GM19467 (cell line): ENCODE measurements around the gene CEND1.
A peak's percentile ranks its signal among the peaks of the same experiment; 100 is the strongest.

ENCODE experiments used
- ATAC-seq: cut with Tn5 transposase; IDR thresholded peaks from one replicate; pipeline ENCODE4 v1.9.1; 2021; ENCODE audit warnings: mild to moderate bottlenecking, moderate library complexity; ENCODE audit not compliant: unreplicated experiment

The CEND1 gene

DNA sequence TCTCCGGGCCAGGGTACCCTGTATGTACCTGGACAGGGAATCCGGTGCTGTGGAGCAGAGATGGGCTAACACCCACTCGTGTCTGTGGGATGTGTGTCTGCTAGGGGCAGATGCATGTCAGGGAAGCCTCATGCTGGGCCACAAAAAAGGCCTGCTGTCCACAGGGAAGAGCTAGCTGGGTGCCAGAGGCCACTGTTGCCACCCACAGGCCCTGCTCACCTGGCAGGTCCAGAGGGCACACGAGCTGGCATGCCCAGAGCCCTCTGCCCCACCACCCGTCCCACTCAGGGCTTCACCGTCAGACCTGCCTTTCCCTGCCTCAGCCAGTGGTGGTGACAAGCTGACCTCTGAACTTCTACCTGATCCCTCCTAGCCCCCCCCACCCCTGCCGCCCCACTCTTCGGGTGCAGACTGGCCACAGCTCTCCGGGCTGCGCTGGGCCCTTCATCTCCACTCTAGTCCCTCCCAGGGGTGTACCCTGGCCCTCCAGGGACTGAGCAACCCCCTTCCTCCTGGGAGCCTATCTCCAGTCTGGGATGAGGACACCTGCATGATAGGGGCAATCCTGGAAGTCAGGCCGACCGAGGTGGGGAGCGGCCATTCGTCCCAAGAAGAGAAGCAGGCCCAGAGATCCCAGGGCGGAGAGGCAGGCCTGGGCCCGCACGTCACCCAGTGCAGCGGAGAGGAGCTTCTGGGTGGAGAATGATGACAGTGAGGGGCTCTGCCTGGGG, 6.8 kb upstream of the CEND1 start:
- no peak for ATAC-seq

DNA sequence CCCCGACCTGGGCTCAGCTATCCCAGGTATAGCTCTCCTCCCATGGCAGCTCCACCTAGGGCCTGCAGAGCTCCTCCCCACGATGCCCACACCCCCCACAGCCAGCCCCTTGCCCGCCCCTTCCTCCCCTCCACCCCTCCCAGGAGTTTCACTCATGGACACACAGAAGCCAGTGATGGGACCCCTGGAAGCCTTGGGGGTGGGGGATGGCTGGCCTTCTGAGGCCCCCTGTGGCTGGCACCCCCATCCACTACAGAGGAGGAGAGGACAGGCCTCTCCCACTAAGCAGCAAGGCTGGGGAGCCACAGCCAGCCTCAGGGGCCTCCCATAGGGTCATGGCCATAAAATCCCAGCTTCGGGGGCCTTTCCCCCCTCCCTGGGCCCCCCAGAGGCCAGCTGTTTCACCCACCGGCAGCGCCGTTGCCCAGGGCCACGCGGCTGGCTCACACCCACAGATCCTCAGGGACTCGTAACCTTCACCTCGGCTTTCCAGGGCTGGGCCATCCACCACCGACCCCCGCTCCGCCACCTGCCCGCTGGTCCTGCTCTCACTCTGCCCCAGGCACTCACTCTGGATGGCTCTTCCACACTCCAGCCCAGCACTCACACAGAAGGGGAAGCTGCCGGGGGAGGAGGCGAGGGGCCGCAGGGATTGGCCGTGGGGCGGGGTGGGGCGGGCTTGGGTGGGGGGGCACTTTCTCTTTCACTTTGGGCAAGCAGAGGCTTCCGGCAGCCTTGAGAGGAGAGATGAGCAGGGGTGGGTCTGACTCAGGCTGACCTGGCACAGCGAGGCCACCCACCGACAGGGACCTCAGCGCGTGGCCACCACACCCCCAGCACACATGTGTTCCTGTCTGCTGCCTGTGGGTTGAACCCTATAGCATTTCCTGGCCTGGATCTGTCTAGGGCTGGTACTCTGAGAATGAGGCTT, 6.0 kb upstream of the CEND1 start:
- ATAC-seq, result peak; percentile 35

GRCh38 chr11:794766-795633, 5.1 kb upstream of the CEND1 start:
- no peak for ATAC-seq

DNA sequence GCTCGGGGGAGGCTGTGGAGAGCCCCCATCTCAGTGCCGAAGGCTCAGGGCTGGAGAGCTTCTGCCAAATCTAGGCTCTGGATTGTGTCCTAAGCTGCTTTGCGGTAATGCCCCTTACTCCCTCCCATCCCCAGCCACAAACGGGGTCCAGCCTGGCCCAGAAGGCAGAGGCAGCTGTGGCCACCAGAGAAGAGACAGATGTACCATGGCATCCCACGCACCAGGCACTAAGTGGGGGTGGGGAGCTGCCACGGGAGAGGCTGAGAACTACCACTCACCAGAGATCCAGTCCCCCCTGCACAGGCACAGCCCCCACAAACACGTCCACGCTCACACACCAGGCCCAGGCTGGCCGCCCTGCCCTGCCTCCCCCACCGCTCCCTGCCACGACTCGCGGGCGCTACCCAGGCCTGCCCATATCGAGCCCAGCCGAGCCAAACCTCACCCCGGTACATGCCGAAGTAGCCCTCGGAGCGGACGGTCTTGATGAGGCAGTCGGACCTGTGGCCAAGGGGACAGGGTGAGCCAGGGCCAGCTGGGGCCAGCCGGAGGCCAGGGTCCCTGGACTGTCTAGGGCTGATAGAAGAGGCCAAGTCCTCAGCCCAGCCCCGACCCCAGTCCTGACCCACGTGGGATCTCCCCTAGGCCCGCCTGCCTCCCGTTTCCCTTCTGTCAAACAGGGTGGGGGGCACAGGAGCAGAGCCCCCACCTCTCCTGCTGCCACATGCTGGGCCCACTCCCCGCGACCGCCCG, 4.3 kb upstream of the CEND1 start:
- ATAC-seq, result no peak

- no peak for ATAC-seq
Measured at GRCh38 chr11:793556-793955, 3.7 kb upstream of the CEND1 start.

GRCh38 chr11:792873-793272, 3.0 kb upstream of the CEND1 start:
- no peak for ATAC-seq

DNA sequence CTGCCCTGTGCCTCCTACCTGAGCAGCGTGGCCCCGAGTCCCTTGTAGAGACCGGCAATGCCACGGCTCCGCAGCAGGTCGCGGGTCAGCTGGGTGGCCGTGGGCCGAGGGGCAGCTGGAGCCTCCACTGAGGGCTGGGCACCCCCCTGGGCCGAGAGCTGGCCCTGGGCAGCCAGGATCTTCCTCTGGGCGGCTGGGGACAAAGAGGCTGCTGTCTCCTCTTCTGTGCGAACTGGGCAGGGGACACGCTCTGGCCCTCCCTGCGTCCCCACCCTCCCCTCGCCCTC, 2.6 kb upstream of the CEND1 start:
- no peak for ATAC-seq

- ATAC-seq, result no peak
Measured at GRCh38 chr11:791658-792534, 2.0 kb upstream of the CEND1 start.

GRCh38 chr11:790721-791564, 1.1 kb upstream of the CEND1 start:
- ATAC-seq, result no peak

DNA sequence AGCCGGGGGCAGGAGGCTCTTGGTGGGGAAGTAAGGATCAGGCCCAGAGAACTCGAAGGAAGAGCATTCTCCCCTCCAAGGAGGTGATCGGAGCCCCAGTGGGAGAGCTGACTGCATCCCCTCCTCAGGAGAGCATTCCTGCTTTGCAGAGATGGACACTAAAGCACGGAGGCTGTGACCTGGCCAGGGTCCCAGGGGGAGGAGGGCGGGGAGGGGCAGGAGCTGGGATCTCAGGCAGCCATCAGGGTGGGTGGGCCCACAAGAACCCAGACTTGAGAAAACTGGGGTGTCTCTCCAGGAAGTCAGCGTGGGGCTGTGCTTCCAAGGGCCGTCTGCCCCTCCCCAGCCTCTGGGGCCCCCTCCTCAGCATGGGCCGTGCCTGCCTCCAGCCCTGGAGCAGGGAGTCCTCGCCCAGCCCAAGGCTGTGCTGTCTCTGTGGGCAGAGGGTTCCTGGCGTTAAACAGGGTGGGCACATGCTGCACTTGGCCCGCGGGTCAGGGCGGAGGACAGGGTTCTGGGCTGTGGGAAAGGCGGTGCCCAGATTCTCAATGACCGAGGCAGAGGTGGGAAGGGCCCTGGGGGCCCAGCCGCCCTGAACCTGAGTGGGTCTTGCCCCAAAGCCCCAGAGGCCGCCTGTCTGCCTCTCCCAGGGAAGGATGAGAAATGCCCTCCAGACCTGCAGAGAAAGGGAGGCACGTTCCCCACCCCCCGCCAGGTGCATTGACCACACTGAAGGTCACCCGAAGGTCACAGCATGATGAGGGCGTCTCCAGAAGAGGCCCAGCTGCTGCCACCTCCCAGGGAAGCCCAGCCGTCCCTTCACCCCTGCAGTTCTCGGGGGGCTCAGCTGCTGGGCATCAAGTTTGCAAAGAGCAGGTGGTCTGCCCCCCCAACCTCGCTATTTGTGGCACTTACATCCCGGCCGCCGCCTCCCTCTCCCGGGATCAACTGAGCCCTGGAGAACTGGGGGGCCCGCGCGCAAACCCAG, 643 bp downstream of the CEND1 start:
- no peak for ATAC-seq

GRCh38 chr11:788009-788640, 1.8 kb downstream of the CEND1 start:
- ATAC-seq, result no peak

GRCh38 chr11:787084-787675, 2.7 kb downstream of the CEND1 start:
- no peak for ATAC-seq

DNA sequence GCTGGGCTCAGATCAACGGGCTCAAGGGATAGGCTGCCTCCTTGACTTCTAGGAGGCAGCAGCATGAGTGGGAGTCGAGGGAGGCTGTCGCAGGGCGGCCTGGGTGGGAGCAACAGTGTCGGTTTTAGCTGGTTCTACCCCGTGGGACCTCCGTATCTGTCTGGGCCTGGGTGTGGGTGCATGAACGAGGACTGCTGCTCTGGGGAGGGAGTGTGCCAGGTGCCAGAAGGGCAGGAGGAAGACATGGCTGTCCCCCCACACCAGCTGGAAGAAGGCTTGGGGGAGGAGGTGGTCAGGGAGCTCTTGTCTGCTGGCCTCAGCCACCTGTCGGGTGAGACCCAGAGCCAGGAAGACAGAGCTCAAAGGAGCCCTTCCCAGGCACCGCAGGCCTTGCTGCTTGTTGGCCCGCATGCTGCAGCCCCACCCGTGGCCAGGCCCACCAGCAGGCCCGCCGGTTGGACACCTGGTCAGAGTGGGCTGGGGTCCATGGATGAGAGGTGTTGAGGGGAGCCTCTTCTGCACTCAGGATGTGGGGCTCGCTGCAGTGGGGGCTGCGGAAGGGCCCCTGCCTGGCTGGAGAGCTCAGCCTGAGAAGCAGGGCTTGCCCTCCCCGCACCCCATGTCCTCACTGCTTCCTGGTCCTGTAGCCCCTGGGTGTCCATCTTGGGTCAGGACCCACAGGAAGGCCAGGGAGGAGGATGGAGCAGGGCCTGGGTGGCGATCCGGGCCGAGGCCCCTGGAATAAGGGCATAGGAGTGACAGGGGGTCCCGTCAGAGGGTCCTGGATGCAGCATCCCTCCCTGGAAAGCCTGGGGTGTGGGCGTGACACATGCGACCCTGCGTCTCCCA, 3.4 kb downstream of the CEND1 start:
- no peak for ATAC-seq

DNA sequence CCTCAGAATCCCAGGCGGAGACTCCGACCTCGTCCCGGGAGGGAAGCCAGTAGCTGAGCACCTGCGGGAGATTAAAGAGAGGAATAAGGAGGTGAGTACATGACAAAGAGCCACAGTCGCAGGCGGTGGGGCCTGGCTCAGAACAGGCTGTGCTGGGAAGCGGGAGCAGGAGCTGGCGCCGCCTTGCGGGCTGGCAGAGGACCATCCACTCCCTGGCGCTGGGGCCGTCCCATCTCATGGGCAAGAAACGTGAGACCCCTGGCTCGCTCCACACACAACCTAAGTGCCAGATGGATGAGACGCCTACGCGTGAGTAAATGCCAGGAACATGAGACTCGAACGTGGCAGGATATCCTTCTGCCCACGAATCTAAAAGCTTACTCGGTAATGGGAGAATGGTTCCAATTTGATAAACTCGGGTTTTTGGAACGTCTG, 6.3 kb downstream of the CEND1 start:
- no peak for ATAC-seq

GRCh38 chr11:782264-783174, 7.4 kb downstream of the CEND1 start:
- no peak for ATAC-seq
